ENCODE data around the gene CD96. TPM values are rescaled to one million over a fixed set of nuclear protein-coding genes. Genes with fewer than 3 reads are reported as not detected.
"Not testable (repeated sequence)": the region's sequence is repeated elsewhere in the genome, so short reads cannot be mapped to it uniquely, and the experiment has no call there.

Gene CD96
- total and polyA plus RNA-seq, 12 donors: 0.22 to 5.6 (median 0.90) TPM; not detected in 1

- no peak for DNase-seq
- intact Hi-C loops (cut with DNase I): no loop called here
- 54 to 60% (median 56%) methylated on average over 5 of the region's 5 CpGs for WGBS, 4 donors
- H3K27me3 ChIP-seq: no peaks in the 10 kb centered on the region
- H3K4me1 ChIP-seq (replicated peaks in 1 of 2): no peaks in the 10 kb centered on the region
- no peaks in the 10 kb centered on the region for H3K36me3 ChIP-seq (replicated peaks in 1 of 2)
- H3K27ac ChIP-seq: no peak overlapping the region
- H3K4me3 ChIP-seq: no peak overlapping the region
- TF ChIP-seq POLR2A (IDR thresholded peaks at IDR 0.05) (no peak), CTCF (IDR thresholded peaks at IDR 0.05) (no peak)
- no peaks in the 10 kb centered on the region for H3K9me3 ChIP-seq (replicated peaks in 1 of 3)
These were observed 79.5 kb downstream of the CD96 start for GRCh38 chr3:111621535-111621934.

GRCh38 chr3:111627092-111627491, 85.1 kb downstream of the CD96 start:
- H3K9me3 ChIP-seq (replicated peaks in 1 of 3): peaks cover 0 to 6% (median 0%) of the 10 kb centered on the region in 3 donors
- no peak for DNase-seq
- H3K27me3 ChIP-seq: no peaks in the 10 kb centered on the region
- intact Hi-C loops (cut with DNase I): no loop called here
- 61 to 82% (median 72%) methylated on average over 1 to 2 of the region's 2 CpGs for whole genome bisulfite sequencing, 4 donors
- no peaks in the 10 kb centered on the region for H3K36me3 ChIP-seq (replicated peaks in 1 of 2)
- no peak for TF ChIP-seq CTCF (IDR thresholded peaks at IDR 0.05)
- no peak overlapping the region for H3K27ac ChIP-seq
- H3K4me1 ChIP-seq (replicated peaks in 1 of 2): no peaks in the 10 kb centered on the region
- no peak overlapping the region for H3K4me3 ChIP-seq

GRCh38 chr3:111629018-111629417, 87.0 kb downstream of the CD96 start:
- DNase-seq; H3K4me1 ChIP-seq (replicated peaks in 1 of 2); H3K9me3 ChIP-seq (replicated peaks in 1 of 3); H3K27ac ChIP-seq; intact Hi-C loops (cut with DNase I); H3K27me3 ChIP-seq; H3K36me3 ChIP-seq (replicated peaks in 1 of 2); H3K4me3 ChIP-seq: not testable (repeated sequence)
- 88 to 97% (median 92%) methylated on average over 1 of the region's 1 CpG for WGBS, 4 donors

GRCh38 chr3:111630638-111631037, 88.6 kb downstream of the CD96 start:
- H3K36me3 ChIP-seq (replicated peaks in 1 of 2); H3K4me3 ChIP-seq; H3K9me3 ChIP-seq (replicated peaks in 1 of 3); H3K27ac ChIP-seq; intact Hi-C loops (cut with DNase I); H3K4me1 ChIP-seq (replicated peaks in 1 of 2); H3K27me3 ChIP-seq: not testable (repeated sequence)
- peak in 2 of 7 donors; percentile 7 to 10 for DNase-seq

- H3K27ac ChIP-seq: no peak overlapping the region
- no peaks in the 10 kb centered on the region for H3K9me3 ChIP-seq (replicated peaks in 1 of 3)
- no peak for DNase-seq
- H3K4me3 ChIP-seq: no peak overlapping the region
- H3K4me1 ChIP-seq (replicated peaks in 1 of 2): no peaks in the 10 kb centered on the region
- H3K27me3 ChIP-seq: no peaks in the 10 kb centered on the region
- WGBS, 4 donors: 74 to 84% (median 76%) methylated on average over 2 of the region's 2 CpGs
- no peaks in the 10 kb centered on the region for H3K36me3 ChIP-seq (replicated peaks in 1 of 2)
- intact Hi-C loops (cut with DNase I): no loop called here
- TF ChIP-seq POLR2A (IDR thresholded peaks at IDR 0.05): no peak
- TF ChIP-seq CTCF (IDR thresholded peaks at IDR 0.05): no peak
These were observed 93.4 kb downstream of the CD96 start for GRCh38 chr3:111635403-111635802.

Data from adrenal gland (tissue), 12 donors.